Bronchial epithelial cell (primary cell): ENCODE measurements around the gene CD247. TPM values are rescaled to one million over a fixed set of nuclear protein-coding genes. Genes with fewer than 3 reads are reported as not detected.
A peak's percentile ranks its signal among the peaks of the same experiment; 100 is the strongest.

Source experiments
- DNase-seq: peaks from one replicate; pipeline ENCODE4 v3.0.0-alpha.2; 2010; ENCODE audit warnings: low read depth
- FAIRE-seq: peaks from 2 replicates; lab custom pipeline; 2011; peaks lifted over from hg19 to GRCh38; lab: Jason Lieb, UNC
- H3K27me3 ChIP-seq: 2 replicates; pipeline ENCODE4 v1.5.1; 2011; ENCODE audit warnings: low read length; ENCODE audit not compliant: control insufficient read depth, insufficient read depth
- H3K36me3 ChIP-seq: 2 replicates; pipeline ENCODE4 v1.5.1; 2011; ENCODE audit warnings: low read length; ENCODE audit not compliant: control insufficient read depth, insufficient read depth
- H3K4me3 ChIP-seq: 2 replicates; pipeline ENCODE4 v1.5.1; 2011; ENCODE audit warnings: mild to moderate bottlenecking, low read depth, low read length, control low read depth
- CTCF ChIP-seq: IDR thresholded peaks from 2 replicates; pipeline ENCODE4 v1.5.1; 2011; ENCODE audit warnings: mild to moderate bottlenecking, moderate library complexity, low read length, control low read depth, inconsistent platforms; ENCODE audit not compliant: insufficient read depth, severe bottlenecking
- total RNA-seq: library from RNA; depleted of rRNA; stranded (reverse); fragments of >200 nt; gene quantifications from 2 replicates; pipeline ENCODE4 v1.2.1, GENCODE V29; 2014

The CD247 gene
- total RNA-seq, 1 donor from 2014 or later: not detected

DNA sequence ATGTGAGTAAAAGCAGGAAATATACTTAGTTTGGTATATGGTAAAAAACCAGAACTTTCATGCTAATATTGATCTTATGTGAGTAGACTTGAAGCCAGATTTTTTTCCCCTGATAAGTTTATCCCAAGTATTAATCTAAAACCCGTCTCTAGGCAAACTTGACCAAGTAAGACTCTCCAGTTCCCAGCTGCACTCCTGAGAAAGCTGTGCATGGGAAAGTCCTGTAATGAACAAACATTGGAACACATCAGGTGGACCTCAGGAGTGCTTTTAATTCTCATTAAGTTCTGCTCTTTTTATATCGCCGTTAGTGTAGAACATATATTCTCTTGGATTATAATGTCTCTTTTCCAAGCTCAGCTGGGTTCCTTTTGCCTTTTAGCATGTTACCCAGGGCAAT lies 105.0 kb downstream of the CD247 start:
- DNase-seq: no peak
- Histone ChIP-seq H3K4me3 (no peak overlapping the region), H3K36me3 (peaks cover 3% of the 10 kb centered on the region), H3K27me3 (no peaks in the 10 kb centered on the region)
- no peak for FAIRE-seq
- TF ChIP-seq CTCF: no peak

GRCh38 chr1:167412920-167413319 lies 105.4 kb downstream of the CD247 start:
- TF ChIP-seq CTCF: no peak
- DNase-seq (no peak), FAIRE-seq (no peak)
- Histone ChIP-seq H3K27me3 (no peaks in the 10 kb centered on the region), H3K36me3 (peaks cover 3% of the 10 kb centered on the region), H3K4me3 (no peak overlapping the region)

GRCh38 chr1:167412072-167412471 lies 106.3 kb downstream of the CD247 start:
- FAIRE-seq: no peak
- H3K27me3 ChIP-seq: no peaks in the 10 kb centered on the region
- TF ChIP-seq CTCF: no peak
- peaks cover 3% of the 10 kb centered on the region for H3K36me3 ChIP-seq
- H3K4me3 ChIP-seq: no peak overlapping the region
- no peak for DNase-seq

- peaks cover 3% of the 10 kb centered on the region for H3K36me3 ChIP-seq
- FAIRE-seq (no peak), DNase-seq (peak; percentile 35)
- H3K4me3 ChIP-seq: no peak overlapping the region
- no peaks in the 10 kb centered on the region for H3K27me3 ChIP-seq
- TF ChIP-seq CTCF: no peak
These were observed 109.1 kb downstream of the CD247 start for GRCh38 chr1:167409183-167409582.

DNA sequence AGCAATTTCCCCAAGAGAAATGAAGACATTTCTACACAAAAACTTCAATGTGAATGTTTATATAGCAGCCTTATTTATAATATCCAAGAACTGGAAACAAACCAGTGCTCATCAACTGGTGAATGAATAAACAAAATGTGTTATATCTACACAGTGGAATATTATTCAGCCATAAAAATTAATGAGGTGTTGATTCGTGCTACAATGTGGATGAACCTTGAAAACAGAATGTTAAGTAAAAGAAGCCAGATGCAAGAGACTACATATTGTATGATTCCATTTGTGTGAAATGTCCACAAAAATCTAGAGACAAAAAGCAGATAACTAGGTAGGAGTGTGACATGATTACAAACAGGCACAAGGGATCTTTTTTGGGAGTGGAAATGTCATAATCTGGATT lies 110.0 kb downstream of the CD247 start:
- Histone ChIP-seq H3K36me3 (peaks cover 3% of the 10 kb centered on the region), H3K4me3 (no peak overlapping the region), H3K27me3 (no peaks in the 10 kb centered on the region)
- no peak for DNase-seq
- TF ChIP-seq CTCF: no peak
- no peak for FAIRE-seq

DNA sequence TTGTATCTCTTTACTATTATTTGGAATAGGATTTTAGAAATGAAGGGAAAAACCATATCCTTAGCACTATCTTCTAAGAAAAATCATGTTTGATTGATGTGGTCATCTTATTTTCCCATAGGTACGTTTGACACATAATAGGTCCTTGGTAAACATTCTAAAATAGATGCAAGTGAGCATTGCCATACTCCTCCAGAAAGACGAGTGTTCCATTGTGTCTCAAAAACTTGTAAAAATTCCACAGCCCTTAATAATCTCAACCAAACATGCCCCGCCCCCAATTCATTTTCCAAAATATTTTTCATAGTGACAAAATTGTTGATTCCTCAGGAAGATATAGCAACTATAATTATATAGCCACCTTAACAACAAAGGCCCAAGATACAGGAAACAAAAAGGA lies 113.4 kb downstream of the CD247 start:
- no peak for TF ChIP-seq CTCF
- Histone ChIP-seq H3K36me3 (no peaks in the 10 kb centered on the region), H3K4me3 (no peak overlapping the region), H3K27me3 (no peaks in the 10 kb centered on the region)
- DNase-seq (no peak), FAIRE-seq (no peak)
